Chondrocyte (in vitro differentiated cells): Measurements from ENCODE around the gene STUB1. TPM values are rescaled to one million over a fixed set of nuclear protein-coding genes. Genes with fewer than 3 reads are reported as not detected.

Experiments used
- DNase-seq: peaks from one replicate; pipeline ENCODE4 v3.0.0; 2021; ENCODE audit warnings: mixed read lengths, low spot score
- H3K27ac Mint-ChIP-seq: one replicate; pipeline ENCODE4 v1.8.0; 2021; ENCODE audit warnings: mild to moderate bottlenecking, moderate library complexity, mixed read lengths; ENCODE audit not compliant: unreplicated experiment
- H3K27me3 Mint-ChIP-seq: 2 replicates; pipeline ENCODE4 v1.8.0; 2021; ENCODE audit warnings: low read depth, mixed read lengths
- H3K36me3 Mint-ChIP-seq: 2 replicates; pipeline ENCODE4 v1.8.0; 2021; ENCODE audit warnings: low read depth, mixed read lengths
- H3K4me1 Mint-ChIP-seq: 2 replicates; pipeline ENCODE4 v1.8.0; 2021; ENCODE audit warnings: low read depth, mild to moderate bottlenecking, mixed read lengths
- H3K4me3 Mint-ChIP-seq: one replicate; pipeline ENCODE4 v1.8.0; 2021; ENCODE audit warnings: mild to moderate bottlenecking, moderate library complexity, mixed read lengths; ENCODE audit not compliant: unreplicated experiment
- H3K9me3 Mint-ChIP-seq: 2 replicates; pipeline ENCODE4 v1.8.0; 2021; ENCODE audit warnings: low read depth, mixed read lengths
- total RNA-seq: library from RNA; stranded (reverse); gene quantifications from 3 replicates; pipeline ENCODE4 v1.2.1, GENCODE V29; 2021
- TF ChIP-seq, protein P1 (sequence below): fragments of 200-600 bp; sonication (generic); IDR thresholded peaks from 2 replicates; pipeline ENCODE4 v1.5.0; 2021; ENCODE audit warnings: antibody characterized with exemption, mild to moderate bottlenecking, moderate library complexity

STUB1 gene
- total RNA-seq, 1 donor from 2014 or later, result 89.7 TPM

DNA sequence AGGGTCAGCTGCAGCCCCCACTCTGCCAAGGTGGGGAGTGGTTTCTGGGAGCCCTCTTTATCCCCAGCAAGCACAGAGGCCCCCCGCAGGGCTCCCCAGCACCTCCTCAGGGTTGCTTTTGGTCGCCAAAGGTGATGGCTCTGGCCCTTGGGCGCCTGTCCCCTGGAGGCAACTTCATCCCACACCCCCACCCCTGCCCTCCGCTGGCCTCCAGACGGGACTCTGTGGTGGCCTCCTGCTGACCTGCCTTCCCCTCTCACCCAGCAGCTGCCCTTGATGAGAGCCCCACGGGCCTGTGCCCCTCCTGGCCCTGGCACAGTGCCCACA is 20.1 kb upstream of the STUB1 start:
- no peak overlapping the region for H3K27ac Mint-ChIP-seq
- no peaks in the 10 kb centered on the region for H3K36me3 Mint-ChIP-seq
- TF ChIP-seq, protein P1, sequence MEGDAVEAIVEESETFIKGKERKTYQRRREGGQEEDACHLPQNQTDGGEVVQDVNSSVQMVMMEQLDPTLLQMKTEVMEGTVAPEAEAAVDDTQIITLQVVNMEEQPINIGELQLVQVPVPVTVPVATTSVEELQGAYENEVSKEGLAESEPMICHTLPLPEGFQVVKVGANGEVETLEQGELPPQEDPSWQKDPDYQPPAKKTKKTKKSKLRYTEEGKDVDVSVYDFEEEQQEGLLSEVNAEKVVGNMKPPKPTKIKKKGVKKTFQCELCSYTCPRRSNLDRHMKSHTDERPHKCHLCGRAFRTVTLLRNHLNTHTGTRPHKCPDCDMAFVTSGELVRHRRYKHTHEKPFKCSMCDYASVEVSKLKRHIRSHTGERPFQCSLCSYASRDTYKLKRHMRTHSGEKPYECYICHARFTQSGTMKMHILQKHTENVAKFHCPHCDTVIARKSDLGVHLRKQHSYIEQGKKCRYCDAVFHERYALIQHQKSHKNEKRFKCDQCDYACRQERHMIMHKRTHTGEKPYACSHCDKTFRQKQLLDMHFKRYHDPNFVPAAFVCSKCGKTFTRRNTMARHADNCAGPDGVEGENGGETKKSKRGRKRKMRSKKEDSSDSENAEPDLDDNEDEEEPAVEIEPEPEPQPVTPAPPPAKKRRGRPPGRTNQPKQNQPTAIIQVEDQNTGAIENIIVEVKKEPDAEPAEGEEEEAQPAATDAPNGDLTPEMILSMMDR, result no peak
- peaks cover 4% of the 10 kb centered on the region for H3K4me1 Mint-ChIP-seq
- DNase-seq, result no peak
- H3K27me3 Mint-ChIP-seq, result no peaks in the 10 kb centered on the region
- H3K4me3 Mint-ChIP-seq, result no peak overlapping the region
- H3K9me3 Mint-ChIP-seq, result no peaks in the 10 kb centered on the region

DNA sequence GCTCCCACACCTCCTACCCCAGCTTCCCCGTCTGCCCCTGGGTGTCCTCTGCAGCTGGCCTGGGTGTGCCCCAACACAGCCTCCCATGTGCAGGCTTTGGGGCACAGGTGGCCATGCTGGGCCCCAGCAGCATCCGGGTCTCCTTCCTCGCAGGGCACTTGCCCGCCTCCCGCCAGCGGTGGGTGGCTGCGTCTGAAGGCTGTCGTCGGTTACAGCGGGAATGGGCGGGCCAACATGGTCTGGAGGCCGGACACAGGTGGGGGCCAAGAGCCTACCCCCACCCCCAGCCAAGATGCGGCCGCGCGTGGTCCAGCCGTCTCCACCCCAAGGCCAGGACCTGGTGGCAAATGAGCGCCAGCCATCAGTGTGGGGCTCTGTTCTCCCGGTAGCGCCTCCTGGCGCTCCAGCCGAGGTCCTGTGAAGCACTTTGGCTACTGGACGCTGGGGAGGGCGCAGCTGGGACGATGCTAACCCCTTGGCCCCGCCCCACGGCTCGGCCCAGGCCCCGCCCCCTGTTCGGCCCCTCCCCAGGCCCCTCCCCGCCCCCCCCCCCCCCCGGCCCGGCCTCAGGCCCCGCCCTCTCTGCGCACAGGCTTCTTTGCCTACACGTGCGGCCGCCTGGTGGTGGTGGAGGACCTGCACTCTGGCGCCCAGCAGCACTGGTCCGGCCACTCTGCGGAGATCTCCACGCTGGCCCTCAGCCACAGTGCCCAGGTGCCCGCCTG is 19.6 kb upstream of the STUB1 start:
- no peaks in the 10 kb centered on the region for H3K9me3 Mint-ChIP-seq
- H3K27me3 Mint-ChIP-seq, result no peaks in the 10 kb centered on the region
- H3K4me3 Mint-ChIP-seq, result no peak overlapping the region
- DNase-seq, result no peak
- H3K4me1 Mint-ChIP-seq, result peaks cover 4% of the 10 kb centered on the region
- TF ChIP-seq, protein P1, result peak; percentile 79
- no peaks in the 10 kb centered on the region for H3K36me3 Mint-ChIP-seq
- no peak overlapping the region for H3K27ac Mint-ChIP-seq

DNA sequence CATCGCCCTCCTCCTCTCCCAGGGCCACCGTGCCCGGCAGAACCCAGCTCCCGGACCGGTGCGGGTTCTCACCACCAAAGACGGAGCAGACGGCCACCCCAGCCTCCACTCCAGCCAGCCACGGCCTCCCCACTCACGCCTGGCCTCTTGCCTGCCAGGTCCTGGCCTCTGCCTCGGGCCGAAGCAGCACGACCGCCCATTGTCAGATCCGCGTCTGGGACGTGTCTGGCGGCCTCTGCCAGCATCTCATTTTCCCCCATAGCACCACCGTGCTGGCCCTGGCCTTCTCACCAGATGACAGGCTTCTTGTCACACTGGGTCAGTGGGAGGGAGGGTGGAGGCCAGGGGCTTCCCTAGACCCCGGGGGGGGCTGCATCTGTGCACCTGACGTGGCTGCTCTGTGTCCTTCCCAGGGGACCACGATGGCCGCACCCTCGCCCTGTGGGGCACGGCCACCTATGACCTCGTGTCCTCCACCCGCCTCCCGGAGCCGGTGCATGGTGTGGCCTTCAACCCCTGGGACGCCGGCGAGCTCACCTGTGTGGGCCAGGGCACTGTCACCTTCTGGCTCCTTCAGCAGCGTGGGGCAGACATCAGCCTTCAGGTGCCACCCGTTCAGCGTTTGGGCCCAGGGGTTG is 18.9 kb upstream of the STUB1 start:
- no peak for DNase-seq
- no peaks in the 10 kb centered on the region for H3K27me3 Mint-ChIP-seq
- no peaks in the 10 kb centered on the region for H3K36me3 Mint-ChIP-seq
- H3K4me3 Mint-ChIP-seq, result no peak overlapping the region
- no peak overlapping the region for H3K27ac Mint-ChIP-seq
- peaks cover 4% of the 10 kb centered on the region for H3K4me1 Mint-ChIP-seq
- TF ChIP-seq, protein P1, result peak; percentile 6
- H3K9me3 Mint-ChIP-seq, result no peaks in the 10 kb centered on the region

DNA sequence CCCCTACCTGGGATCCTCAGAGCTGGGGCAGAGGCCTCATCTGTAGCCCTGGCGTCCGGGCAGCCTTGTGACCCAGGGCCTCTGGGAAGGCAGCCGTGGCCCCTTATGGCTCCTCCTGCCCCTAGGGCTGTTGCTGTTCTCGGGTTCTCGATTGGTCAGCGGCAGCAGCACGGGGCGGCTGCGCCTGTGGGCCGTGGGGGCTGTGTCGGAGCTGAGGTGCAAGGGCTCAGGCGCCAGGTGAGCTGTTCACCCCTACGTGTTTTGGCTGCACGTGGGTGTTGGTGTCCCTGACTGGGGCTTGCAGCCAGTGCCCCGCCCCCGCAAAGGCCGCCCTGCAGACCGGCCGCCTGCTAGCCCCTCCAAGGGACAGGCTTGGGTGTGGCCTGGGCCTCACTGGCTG is 18.1 kb upstream of the STUB1 start:
- H3K27me3 Mint-ChIP-seq, result no peaks in the 10 kb centered on the region
- H3K36me3 Mint-ChIP-seq, result no peaks in the 10 kb centered on the region
- peaks cover 4% of the 10 kb centered on the region for H3K4me1 Mint-ChIP-seq
- TF ChIP-seq, protein P1, result no peak
- H3K27ac Mint-ChIP-seq, result no peak overlapping the region
- no peak for DNase-seq
- no peak overlapping the region for H3K4me3 Mint-ChIP-seq
- no peaks in the 10 kb centered on the region for H3K9me3 Mint-ChIP-seq

DNA sequence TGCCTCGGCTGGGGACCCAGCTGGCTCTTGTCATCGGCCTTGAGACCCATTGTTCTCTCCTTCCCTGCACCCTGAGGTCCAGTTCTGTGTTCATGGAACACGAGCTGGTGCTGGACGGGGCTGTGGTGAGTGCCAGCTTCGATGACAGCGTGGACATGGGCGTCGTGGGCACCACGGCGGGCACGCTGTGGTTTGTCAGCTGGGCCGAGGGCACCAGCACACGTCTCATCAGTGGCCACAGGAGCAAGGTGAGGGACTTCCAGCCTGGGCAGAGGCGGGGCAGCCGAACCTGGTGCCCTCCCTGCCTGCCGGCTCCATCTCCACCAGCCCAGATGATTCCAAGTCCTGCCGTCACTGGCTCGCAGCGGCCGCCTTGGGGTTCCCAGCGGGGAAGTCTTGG is 17.6 kb upstream of the STUB1 start:
- Mint-ChIP-seq H3K36me3 (no peaks in the 10 kb centered on the region), H3K27me3 (no peaks in the 10 kb centered on the region), H3K9me3 (no peaks in the 10 kb centered on the region), H3K4me1 (peaks cover 5% of the 10 kb centered on the region), H3K4me3 (no peak overlapping the region), H3K27ac (no peak overlapping the region)
- TF ChIP-seq, protein P1, result no peak
- no peak for DNase-seq
